Gastroesophageal sphincter (tissue), 4 donors: Measurements from ENCODE around the gene FHOD3. TPM values are rescaled to one million over a fixed set of nuclear protein-coding genes. Genes with fewer than 3 reads are reported as not detected.

Experiments used
- ATAC-seq: fragments of 150-250 bp; one replicate; pipeline ENCODE4 v1.9.1; 2016; ENCODE audit warnings: mild to moderate bottlenecking, moderate library complexity
- H3K27ac ChIP-seq, 4 donors: fragments of 200-600 bp; sonication (generic) in 3 of 4; 1 replicate in 3 of 4; 2 replicates in 1 of 4; pipeline ENCODE4 v1.5.1; 2016 to 2019
- H3K27me3 ChIP-seq: fragments of 200-600 bp; sonication (generic); one replicate; pipeline ENCODE4 v1.5.1; 2019
- H3K36me3 ChIP-seq, 2 donors: fragments of 200-600 bp; sonication (generic); one replicate each; pipeline ENCODE4 v1.5.1; 2019; ENCODE audit warnings: control low read depth in 1 of 2
- H3K4me1 ChIP-seq, 3 donors: fragments of 200-600 bp; sonication (generic); 1 replicate in 2 of 3; 2 replicates in 1 of 3; pipeline ENCODE4 v1.5.1; 2016 to 2019; ENCODE audit warnings: control low read depth in 2 of 3
- H3K4me3 ChIP-seq, 2 donors: fragments of 200-600 bp; sonication (generic); one replicate each; pipeline ENCODE4 v1.5.1; 2019; ENCODE audit warnings: mild to moderate bottlenecking in 1 of 2, moderate library complexity in 1 of 2
- H3K9me3 ChIP-seq, 3 donors: fragments of 200-600 bp; sonication (generic); one replicate each; pipeline ENCODE4 v1.5.1; 2017 to 2019; ENCODE audit warnings: control low read depth in 2 of 3
- EP300 ChIP-seq: sonication (generic); formaldehyde crosslinking; IDR thresholded peaks from one replicate; pipeline ENCODE4 v1.6.1; 2017; ENCODE audit warnings: antibody characterized with exemption, mild to moderate bottlenecking
- POLR2A ChIP-seq, 2 donors: fragments of 450-650 bp; IDR thresholded peaks; one replicate each; pipeline ENCODE4 v1.6.1; 2017; ENCODE audit warnings: antibody characterized with exemption in 2 of 2, mild to moderate bottlenecking in 2 of 2, moderate library complexity in 1 of 2
- POLR2AphosphoS5 ChIP-seq: sonication (generic); formaldehyde crosslinking; IDR thresholded peaks from one replicate; pipeline ENCODE4 v1.6.1; 2017; ENCODE audit warnings: antibody characterized with exemption
- WGBS, 2 donors: methylation state at CpG; one replicate each; pipeline ENCODE4 v1.1.5; 2018; ENCODE audit warnings: low coverage in 1 of 2; 5-methylcytosine and 5-hydroxymethylcytosine counted together
- total RNA-seq, 4 donors: library from RNA; depleted of rRNA; stranded (reverse); fragments of >200 nt; gene quantifications; one replicate each; pipeline ENCODE4 v1.1.0, GENCODE V29; 2016
- TF ChIP-seq, protein P1 (sequence below), 4 experiments: fragments of 200-600 bp in 2 of 4; fragments of 450-650 bp in 2 of 4; sonication (generic) in 1 of 4; IDR thresholded peaks; one replicate each; pipeline ENCODE4 v1.5.1; 2017 to 2019; ENCODE audit warnings: antibody characterized with exemption in 4 of 4, mild to moderate bottlenecking in 2 of 4, moderate library complexity in 2 of 4

Gene FHOD3
- total RNA-seq, 4 donors from 2014 or later: 18.4 to 36.7 (median 30.4) TPM

DNA sequence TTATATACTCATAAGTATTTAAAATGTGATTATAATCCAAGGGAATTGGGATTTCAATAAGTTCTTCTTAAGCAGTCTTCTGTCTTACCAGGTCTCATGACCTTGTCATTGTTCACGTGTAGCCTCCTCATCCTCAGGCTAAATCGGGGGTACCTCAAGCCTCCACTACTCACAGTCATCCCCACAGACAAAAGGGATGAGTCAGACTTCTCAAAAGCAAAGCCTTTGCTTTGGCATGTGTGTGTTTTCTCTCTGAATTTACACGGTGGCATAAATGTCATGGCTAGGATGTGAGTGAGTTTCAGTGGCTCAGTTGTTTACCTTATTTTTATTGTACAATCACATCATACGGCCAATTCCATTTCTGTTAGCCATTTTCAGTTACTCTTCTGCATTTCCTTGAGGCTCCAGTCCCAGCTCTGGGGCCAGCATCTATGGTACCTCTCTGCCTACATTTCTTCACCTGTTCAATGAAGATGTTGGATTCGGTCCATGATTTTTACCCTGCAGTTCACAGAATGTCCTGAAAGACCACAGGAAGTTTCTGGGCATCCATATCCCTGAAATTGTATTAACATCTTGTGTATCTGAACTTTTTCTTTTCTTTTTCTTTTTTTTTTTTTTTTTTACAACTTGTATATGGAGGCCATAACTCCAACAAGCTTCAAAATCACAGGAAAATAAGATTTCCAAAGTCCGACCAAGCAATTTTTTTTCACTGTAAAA lies 195.3 kb downstream of the FHOD3 start:
- Histone ChIP-seq H3K4me1 (peaks cover 0 to 5% (median 0%) of the 10 kb centered on the region in 3 donors), H3K9me3 (no peaks in the 10 kb centered on the region), H3K27ac (no peak overlapping the region), H3K36me3 (no peaks in the 10 kb centered on the region), H3K27me3 (no peaks in the 10 kb centered on the region), H3K4me3 (no peak overlapping the region)
- TF ChIP-seq, protein P1, sequence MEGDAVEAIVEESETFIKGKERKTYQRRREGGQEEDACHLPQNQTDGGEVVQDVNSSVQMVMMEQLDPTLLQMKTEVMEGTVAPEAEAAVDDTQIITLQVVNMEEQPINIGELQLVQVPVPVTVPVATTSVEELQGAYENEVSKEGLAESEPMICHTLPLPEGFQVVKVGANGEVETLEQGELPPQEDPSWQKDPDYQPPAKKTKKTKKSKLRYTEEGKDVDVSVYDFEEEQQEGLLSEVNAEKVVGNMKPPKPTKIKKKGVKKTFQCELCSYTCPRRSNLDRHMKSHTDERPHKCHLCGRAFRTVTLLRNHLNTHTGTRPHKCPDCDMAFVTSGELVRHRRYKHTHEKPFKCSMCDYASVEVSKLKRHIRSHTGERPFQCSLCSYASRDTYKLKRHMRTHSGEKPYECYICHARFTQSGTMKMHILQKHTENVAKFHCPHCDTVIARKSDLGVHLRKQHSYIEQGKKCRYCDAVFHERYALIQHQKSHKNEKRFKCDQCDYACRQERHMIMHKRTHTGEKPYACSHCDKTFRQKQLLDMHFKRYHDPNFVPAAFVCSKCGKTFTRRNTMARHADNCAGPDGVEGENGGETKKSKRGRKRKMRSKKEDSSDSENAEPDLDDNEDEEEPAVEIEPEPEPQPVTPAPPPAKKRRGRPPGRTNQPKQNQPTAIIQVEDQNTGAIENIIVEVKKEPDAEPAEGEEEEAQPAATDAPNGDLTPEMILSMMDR (IDR thresholded peaks at IDR 0.05): no peak
- TF ChIP-seq POLR2AphosphoS5 (no peak), EP300 (no peak), POLR2A (IDR thresholded peaks at IDR 0.05) (no peak)
- no peak for ATAC-seq
- WGBS, 2 donors: 84 to 97% methylated on average over 4 to 6 of the region's 6 CpGs

DNA sequence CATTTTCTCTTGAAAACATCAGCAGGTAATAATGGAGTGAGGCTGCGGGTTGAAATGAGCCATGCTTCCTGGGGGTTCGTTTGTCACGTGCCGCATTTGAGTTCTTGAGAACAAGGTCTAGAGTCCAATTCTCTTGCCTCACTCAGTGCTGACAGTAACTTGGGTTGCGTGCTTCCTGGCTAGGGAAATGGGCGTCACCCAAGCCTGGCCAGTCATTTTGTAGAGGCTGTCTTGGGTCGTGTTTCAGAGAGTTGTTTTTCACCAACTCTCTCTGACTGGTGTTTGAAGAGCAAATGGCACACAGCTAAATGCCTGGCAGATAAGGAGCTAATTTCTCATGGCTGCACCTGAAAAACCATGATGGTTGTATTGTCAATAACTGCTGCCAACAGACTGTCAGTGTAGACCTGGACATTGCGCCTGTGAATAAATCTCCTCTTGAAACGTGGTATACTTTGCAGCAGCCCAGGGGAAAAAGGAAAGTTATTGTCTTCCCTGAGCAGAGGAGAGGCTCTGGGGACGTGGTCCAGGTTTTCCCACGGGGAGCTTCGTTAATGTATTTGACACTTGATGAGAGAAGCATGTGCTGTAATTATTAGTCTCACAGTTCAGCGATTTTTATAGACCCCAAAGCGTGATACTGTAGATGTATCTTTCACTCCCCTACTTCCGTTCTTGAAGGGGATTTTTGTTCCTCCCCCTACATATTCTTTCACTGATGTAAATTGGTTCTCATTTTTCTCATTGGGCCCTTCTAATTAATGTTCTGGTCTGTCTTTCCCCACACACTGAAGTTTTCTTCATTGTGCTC lies 196.0 kb downstream of the FHOD3 start:
- H3K36me3 ChIP-seq: no peaks in the 10 kb centered on the region
- no peak for TF ChIP-seq POLR2A (IDR thresholded peaks at IDR 0.05)
- WGBS, 2 donors: 39 to 46% methylated on average over 2 to 15 of the region's 15 CpGs
- peaks cover 0 to 5% (median 0%) of the 10 kb centered on the region in 3 donors for H3K4me1 ChIP-seq
- peak; percentile 72 for ATAC-seq
- no peaks in the 10 kb centered on the region for H3K9me3 ChIP-seq
- no peak overlapping the region for H3K4me3 ChIP-seq
- no peaks in the 10 kb centered on the region for H3K27me3 ChIP-seq
- peak overlapping the region in 2 of 4 donors; percentile 15 to 41 for H3K27ac ChIP-seq

DNA sequence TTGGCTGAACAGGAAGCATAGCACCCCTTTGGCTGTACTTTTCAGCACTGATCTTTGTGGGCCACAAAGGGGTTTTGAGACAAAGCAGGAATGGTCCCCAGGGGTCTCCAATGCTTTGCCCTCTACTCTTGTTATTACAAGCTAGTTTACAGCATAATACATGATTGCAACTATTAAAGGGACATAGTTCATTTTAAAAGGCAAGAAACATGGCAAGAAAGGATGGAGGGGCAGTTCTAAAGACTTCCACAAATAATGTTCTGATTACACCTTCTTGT lies 196.6 kb downstream of the FHOD3 start:
- no peak for ATAC-seq
- no peak for TF ChIP-seq EP300
- TF ChIP-seq, protein P1 (IDR thresholded peaks at IDR 0.05): no peak
- no peak for TF ChIP-seq POLR2A (IDR thresholded peaks at IDR 0.05)
- TF ChIP-seq POLR2AphosphoS5: no peak
- Histone ChIP-seq H3K4me1 (peaks cover 0 to 5% (median 0%) of the 10 kb centered on the region in 3 donors), H3K36me3 (no peaks in the 10 kb centered on the region), H3K27me3 (no peaks in the 10 kb centered on the region), H3K4me3 (no peak overlapping the region), H3K27ac (peak overlapping the region in 1 of 4 donors; percentile 15), H3K9me3 (no peaks in the 10 kb centered on the region)

DNA sequence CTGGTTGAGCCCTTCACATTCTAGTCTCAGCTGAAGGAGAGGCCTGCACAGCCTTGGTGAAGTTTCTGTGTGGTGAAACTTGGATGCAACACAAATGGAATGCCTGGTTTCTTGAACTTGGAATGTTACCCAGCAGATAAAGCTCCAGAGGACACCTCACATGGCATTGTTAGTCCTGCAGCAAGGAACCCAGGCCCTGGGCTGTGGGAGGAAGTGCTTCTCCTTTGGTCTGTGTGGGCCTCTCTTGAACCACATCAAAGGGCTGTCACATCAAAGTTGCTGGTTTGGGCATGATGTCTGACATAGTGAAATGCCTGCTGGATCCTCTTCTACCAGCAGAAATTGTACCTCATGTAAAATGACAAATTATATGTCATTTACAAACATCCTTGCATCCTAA lies 198.5 kb downstream of the FHOD3 start:
- H3K4me3 ChIP-seq: no peak overlapping the region

DNA sequence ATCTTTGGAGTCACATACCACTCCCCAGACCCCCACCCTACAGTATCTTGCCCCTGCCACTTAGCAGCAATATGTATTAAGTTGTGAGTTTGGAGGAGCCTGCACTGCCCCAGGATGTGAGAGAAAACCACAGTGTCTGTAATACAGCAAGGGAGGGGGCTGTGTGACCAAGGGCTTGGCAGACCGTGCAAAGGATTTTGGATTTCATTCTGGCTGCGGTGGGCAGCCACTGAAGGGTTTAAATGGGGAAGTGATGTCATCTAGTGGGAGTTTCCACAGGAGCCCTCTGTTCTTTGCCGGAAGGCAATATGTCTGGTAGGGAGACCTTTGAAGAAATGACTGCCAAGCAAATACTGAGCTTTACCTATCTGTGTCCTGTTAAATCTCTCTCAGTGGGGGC lies 202.4 kb downstream of the FHOD3 start:
- ATAC-seq: no peak
- Histone ChIP-seq H3K36me3 (peaks cover 0 to 5% of the 10 kb centered on the region in 2 donors), H3K9me3 (no peaks in the 10 kb centered on the region), H3K27ac (no peak overlapping the region), H3K4me3 (no peak overlapping the region), H3K4me1 (no peaks in the 10 kb centered on the region), H3K27me3 (no peaks in the 10 kb centered on the region)
- 86% methylated on average over 3 of the region's 3 CpGs; no CpG with 5 or more reads in 1 of the 2 donors for WGBS, 2 donors
- no peak for TF ChIP-seq POLR2A (IDR thresholded peaks at IDR 0.05)

More for the DNA sequence above, 198.5 kb downstream of the FHOD3 start:
- no peaks in the 10 kb centered on the region for H3K36me3 ChIP-seq
- no peak overlapping the region for H3K27ac ChIP-seq
- ATAC-seq: no peak
- no peaks in the 10 kb centered on the region for H3K9me3 ChIP-seq
- no peaks in the 10 kb centered on the region for H3K27me3 ChIP-seq
- peaks cover 0 to 5% (median 0%) of the 10 kb centered on the region in 3 donors for H3K4me1 ChIP-seq
- TF ChIP-seq POLR2A (IDR thresholded peaks at IDR 0.05) (no peak), POLR2AphosphoS5 (no peak), EP300 (no peak)
- TF ChIP-seq, protein P1 (IDR thresholded peaks at IDR 0.05): no peak

DNA sequence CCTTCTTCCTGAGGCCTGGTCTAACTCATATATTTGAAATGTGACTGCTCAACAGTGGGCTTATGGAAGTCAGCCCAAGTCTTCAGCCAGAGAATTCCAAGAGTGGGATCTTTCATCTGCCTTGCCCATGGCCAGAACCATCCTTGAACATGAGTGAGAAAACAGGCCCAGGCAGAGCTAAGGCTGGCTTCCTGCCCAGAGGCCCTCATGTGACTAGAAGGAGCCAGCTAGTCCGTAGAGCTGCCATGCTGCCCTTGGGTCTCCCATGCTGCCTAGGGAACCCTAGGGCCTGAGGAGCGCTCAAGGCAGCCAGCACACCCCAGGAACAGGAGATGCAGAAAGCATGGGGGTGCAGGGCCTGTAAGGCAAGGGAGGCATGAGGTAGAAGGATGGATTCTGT lies 203.6 kb downstream of the FHOD3 start:
- peaks cover 0 to 5% of the 10 kb centered on the region in 2 donors for H3K36me3 ChIP-seq
- H3K9me3 ChIP-seq: no peaks in the 10 kb centered on the region
- H3K4me3 ChIP-seq: no peak overlapping the region
- no peak overlapping the region for H3K27ac ChIP-seq
- H3K27me3 ChIP-seq: no peaks in the 10 kb centered on the region
- ATAC-seq: no peak
- no peaks in the 10 kb centered on the region for H3K4me1 ChIP-seq
- TF ChIP-seq EP300 (no peak), POLR2A (IDR thresholded peaks at IDR 0.05) (no peak), POLR2AphosphoS5 (no peak)
- TF ChIP-seq, protein P1 (IDR thresholded peaks at IDR 0.05): no peak
- no CpG with 5 or more reads among the region's 2 CpGs for WGBS, 2 donors
